HEK293T (cell line): Measurements from ENCODE around the gene MOCS1.
"Not testable (repeated sequence)": the region's sequence is repeated elsewhere in the genome, so short reads cannot be mapped to it uniquely, and the experiment has no call there.

Source experiments
- ARNT ChIP-seq: fragments of 450-650 bp; IDR thresholded peaks from 2 replicates; pipeline ENCODE4 v1.6.1; 2017; ENCODE audit warnings: mild to moderate bottlenecking
- BHLHE40 ChIP-seq: fragments of 450-650 bp; IDR thresholded peaks from 2 replicates; pipeline ENCODE4 v1.6.1; 2016; ENCODE audit warnings: mild to moderate bottlenecking, moderate library complexity, borderline replicate concordance
- CTBP1 ChIP-seq: fragments of 450-650 bp; IDR thresholded peaks from 2 replicates; pipeline ENCODE4 v1.6.1; 2016; ENCODE audit warnings: borderline replicate concordance
- FOXK2 ChIP-seq: fragments of 450-650 bp; IDR thresholded peaks from 2 replicates; pipeline ENCODE4 v1.6.1; 2016; ENCODE audit warnings: mild to moderate bottlenecking
- FOXM1 ChIP-seq: fragments of 450-650 bp; IDR thresholded peaks from 2 replicates; pipeline ENCODE4 v1.6.1; 2017; ENCODE audit warnings: mild to moderate bottlenecking, borderline replicate concordance
- HDGF ChIP-seq: fragments of 450-650 bp; IDR thresholded peaks from 2 replicates; pipeline ENCODE4 v1.6.1; 2017; ENCODE audit warnings: antibody characterized with exemption, borderline replicate concordance
- L3MBTL2 ChIP-seq: fragments of 450-650 bp; conservative IDR thresholded peaks from 2 replicates; pipeline ENCODE4 v1.6.1; 2016; ENCODE audit warnings: mild to moderate bottlenecking
- LEF1 ChIP-seq: fragments of 450-650 bp; IDR thresholded peaks from 2 replicates; pipeline ENCODE4 v1.6.1; 2017; ENCODE audit warnings: mild to moderate bottlenecking, borderline replicate concordance
- SP1 ChIP-seq: fragments of 450-650 bp; IDR thresholded peaks from 2 replicates; pipeline ENCODE4 v1.6.1; 2017
- SUZ12 ChIP-seq: fragments of 450-650 bp; IDR thresholded peaks from 2 replicates; pipeline ENCODE4 v1.6.1; 2016; ENCODE audit warnings: mild to moderate bottlenecking

- not testable (repeated sequence) for TF ChIP-seq BHLHE40, FOXM1, LEF1, FOXK2, CTBP1, SP1, SUZ12, L3MBTL2, ARNT, HDGF
These were observed 36.9 kb upstream of the MOCS1 start for GRCh38 chr6:39971131-39971530.
